Kidney tubule cell (primary cell): ENCODE measurements around the gene PHKB.
"Not testable (repeated sequence)": the region's sequence is repeated elsewhere in the genome, so short reads cannot be mapped to it uniquely, and the experiment has no call there.

ENCODE experiments used
- DNase-seq: peaks from one replicate; pipeline ENCODE4 v3.0.0-alpha.2; 2018; ENCODE audit warnings: low spot score

PHKB gene

DNA sequence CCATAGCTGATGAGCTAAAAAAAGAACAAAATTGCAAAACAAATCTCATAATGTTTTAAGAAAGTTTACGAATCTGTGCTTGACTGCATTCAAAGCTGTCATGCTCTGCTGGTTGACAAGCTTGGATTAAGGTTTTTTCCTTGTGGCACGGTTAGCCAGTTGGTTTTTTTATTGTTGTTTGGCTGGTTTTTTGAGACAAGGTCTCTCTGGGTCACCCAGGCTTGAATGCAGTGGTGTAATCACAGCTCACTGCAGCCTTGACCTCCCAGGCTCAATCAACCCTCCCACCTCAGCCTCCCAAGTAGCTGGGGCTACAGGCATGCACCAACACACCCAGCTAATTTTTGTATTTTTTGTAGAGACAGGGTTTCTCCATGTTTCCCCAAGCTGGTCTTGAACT lies 45.7 kb downstream of the PHKB start:
- peak; percentile 82 for DNase-seq

GRCh38 chr16:47507701-47508100 lies 46.6 kb downstream of the PHKB start:
- no peak for DNase-seq

DNA sequence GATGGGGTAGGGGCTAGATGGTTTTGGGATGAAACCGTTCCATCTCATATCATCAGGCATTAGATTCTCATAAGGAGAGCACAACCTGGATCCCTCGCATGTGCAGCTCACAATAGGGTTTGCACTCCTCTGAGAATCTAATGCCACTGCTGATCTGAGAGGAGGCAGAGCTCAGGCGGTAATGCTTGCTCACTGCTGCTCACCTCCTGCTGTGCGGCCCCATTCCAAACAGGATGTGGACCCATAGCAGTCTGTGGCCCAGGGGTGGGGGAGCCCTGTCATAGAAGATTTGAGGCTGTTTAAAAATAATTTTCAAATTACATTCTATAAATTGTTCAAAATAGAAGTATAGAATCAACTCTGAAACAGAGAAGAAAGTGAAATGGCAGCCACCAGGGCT lies 50.8 kb downstream of the PHKB start:
- DNase-seq = no peak

DNA sequence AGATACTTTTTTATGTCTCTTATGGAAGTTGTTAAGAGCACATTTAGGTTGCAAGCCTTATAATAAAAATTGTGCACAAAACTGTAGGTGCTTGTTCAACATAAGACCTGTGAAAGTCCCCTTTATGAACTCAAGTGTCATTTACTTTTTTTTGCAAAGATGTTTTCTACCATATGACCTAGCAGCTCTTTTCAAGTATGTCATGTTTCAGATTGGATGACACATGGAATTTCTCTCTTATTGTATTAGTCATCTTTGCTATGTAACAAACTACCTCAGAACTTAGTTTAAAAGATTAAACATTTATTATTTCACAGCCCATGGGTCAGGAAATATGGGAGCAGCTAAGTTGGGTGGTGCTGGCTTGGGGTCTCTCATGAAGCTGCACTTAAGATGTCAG lies 57.9 kb downstream of the PHKB start:
- peak; percentile 49 for DNase-seq

- DNase-seq = no peak
Observed at GRCh38 chr16:47519546-47519945, 58.4 kb downstream of the PHKB start.

DNA sequence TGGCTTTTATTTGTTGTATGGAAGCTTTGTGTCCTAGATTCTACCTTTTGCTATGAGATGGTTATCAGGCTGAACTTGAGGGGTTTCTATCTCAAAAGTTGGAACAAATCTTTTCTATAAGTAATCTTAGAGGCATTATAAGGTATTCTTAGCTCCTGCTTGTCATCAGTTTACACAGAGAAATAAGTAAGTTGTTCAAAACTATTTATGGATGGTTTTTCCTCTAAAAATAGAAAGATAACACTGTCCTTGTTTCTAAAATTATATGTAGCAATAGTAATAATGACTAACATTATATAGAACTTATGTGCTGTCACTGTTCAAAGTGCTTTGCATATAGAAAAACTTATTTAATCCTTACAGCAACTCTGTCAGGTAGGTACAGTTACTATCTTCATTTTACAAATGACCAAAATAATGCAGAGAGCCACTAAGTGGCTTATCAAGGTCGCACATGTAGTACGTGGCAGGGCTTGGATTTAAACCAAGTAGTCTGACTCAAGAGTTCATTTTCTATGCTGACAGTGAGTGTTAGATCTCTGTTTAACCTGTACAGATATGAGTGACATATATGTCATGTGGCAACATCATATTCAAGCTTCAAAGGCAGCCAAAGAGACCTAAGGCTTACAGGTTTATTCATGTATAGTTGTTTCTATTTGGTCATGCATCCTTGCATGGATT lies 59.0 kb downstream of the PHKB start:
- no peak for DNase-seq

GRCh38 chr16:47523342-47524006 lies 62.3 kb downstream of the PHKB start:
- DNase-seq = peak; percentile 62

DNA sequence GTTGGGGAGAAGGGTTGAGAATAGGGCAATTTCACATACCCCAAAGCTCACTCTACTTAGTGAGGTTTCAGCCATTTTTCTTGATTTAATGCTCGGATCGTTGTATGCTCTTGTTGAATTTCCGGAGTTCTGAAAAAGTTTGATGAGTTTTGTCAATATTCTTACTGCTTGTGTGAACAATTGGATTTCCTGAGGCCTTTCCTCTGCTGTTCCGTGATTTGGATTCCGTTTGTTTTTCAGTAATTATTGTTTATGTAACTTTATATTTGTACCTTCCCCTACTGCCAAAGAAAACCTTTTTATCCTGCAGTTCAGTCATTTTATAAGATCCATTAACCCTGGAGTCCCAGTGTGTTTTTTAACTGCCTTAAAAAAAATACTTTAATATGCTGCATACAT lies 62.9 kb downstream of the PHKB start:
- no peak for DNase-seq

DNA sequence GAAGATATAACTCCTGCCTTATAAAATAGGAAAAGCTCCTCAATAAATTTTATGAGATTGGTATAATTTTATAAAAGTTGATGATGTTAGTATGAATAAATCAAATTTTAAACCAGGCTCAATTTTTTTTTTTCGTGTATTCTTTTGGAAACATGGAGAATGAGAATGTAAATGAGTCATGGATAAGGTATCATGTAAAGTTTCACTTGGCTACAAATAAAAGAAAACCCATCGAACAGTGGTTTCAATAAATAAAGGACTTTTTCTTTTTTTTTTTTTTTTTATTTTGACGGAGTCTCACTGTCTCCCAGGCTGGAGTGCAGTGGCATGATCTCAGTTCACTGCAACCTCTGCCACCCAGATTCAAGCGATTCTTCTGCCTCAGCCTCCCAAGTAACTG lies 67.3 kb downstream of the PHKB start:
- no peak for DNase-seq

DNA sequence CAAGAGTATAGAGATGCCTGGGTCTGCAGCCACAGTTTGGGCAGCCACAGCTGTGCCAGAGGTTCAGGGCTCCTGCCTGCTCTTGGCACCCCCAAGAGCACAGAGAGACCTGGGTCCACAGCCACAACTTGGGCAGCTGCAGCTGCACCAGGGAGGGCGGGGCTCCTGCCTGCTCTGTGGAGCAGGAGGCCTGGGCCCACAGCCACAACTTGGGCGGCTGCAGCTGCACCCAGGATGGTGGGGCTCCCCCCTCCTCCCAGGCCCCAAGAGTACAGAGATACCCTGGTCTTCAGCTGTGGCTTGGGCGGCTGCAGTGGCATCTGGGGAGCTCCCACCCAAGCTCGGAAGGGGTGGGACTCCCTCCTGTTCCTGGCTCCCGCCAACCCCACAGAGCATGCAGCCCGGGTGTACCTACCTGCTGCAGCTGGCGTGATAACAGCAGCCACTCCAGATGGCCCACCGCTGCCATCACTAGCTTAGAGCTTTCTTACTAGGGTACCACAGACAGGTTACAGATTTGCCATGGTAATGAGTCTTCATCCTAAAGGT lies 72.7 kb downstream of the PHKB start:
- DNase-seq = no peak

DNA sequence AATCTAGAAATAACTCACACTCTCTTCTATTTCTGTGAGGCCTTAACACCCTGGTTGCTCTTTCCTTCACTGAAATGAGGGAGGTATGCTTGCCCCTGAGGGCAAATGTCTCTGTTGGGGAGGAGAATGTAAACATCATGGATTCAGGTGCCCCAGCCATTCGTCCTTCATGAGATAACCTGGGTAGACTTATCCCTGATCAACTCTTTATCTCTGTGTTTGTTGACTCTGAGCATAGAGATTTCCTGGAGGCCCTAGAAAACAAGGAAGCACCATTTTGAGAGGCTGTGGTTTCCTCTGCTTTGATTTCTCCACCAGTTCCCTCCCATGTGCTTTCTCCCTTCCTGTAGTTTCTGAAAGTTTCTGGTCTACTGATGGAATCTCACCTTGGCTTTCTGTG lies 77.3 kb downstream of the PHKB start:
- no peak for DNase-seq

DNA sequence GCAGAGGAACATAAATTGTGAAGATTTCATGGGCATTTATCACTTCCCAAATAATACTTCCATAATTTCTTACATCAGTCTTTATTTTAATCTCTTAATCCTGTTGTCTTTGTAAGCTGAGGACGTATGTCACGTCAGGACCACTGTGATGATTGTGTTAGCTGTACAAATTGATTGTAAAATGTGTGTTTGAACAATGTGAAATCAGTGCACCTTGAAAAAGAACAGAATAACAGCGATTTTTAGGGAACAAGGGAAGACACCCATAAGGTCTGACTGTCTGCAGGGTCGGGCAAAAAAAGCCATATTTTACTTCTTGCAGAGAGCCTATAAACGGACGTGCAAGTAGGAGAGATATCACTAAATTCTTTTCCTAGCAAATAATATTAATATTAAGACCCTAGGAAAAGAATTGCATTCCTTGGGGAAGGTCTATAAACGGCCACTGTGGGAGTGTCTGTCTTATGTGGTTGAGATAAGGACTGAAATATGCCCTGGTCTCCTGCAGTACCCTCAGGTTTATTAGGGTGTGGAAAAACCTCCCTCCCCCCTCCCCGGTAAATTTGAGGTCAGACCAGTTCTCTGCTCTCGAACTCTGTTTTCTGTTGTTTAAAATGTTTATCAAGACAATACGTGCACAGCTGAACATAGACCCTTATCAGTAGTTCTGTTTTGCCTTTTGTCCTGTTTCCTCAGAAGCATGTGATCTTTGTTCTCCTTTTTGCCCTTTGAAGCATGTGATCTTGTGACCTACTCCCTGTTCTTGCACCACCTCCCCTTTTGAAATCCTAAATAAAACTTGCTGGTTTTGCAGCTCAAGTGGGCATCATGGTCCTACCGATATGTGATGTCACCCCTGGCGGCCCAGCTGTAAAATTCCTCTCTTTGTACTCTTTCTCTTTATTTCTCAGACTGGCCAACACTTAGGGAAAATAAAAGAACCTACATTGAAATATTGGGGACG lies 78.9 kb downstream of the PHKB start:
- DNase-seq = not testable (repeated sequence)

GRCh38 chr16:47541135-47541534 lies 80.0 kb downstream of the PHKB start:
- DNase-seq = not testable (repeated sequence)

DNA sequence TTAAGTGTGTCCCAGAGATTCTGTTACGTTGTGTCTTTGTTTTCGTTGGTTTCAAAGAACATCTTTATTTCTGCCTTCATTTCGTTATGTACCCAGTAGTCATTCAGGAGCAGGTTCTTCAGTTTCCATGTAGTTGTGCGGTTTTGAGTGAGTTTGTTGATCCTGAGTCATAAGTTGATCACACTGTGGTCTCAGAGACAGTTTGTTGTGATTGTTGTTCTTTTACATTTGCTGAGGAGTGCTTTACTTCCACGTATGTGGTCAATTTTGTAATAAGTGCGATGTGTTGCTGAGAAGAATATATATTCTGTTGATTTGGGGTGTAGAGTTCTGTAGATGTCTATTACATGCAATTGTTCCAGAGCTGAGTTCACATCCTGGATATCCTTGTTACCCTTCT lies 83.1 kb downstream of the PHKB start:
- not testable (repeated sequence) for DNase-seq

- DNase-seq = not testable (repeated sequence)
Observed at GRCh38 chr16:47551185-47551584, 90.1 kb downstream of the PHKB start.

DNA sequence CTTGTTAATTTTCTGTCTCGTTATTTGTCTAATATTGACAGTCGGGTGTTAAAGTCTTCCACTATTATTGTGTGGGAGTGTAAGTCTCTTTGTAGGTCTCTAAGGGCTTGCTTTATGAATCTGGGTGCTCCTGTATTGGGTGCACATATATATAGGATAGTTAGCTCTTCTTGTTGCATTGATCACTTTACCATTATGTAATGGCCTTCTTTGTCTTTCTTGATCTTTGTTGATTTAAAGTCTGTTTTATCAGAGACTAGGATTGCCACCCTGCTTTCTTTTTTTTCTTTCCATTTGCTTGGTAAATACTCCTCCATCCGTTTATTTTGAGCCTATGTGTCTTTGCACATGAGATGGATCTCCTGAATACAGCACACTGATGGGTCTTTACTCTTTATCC lies 90.6 kb downstream of the PHKB start:
- DNase-seq = not testable (repeated sequence)

DNA sequence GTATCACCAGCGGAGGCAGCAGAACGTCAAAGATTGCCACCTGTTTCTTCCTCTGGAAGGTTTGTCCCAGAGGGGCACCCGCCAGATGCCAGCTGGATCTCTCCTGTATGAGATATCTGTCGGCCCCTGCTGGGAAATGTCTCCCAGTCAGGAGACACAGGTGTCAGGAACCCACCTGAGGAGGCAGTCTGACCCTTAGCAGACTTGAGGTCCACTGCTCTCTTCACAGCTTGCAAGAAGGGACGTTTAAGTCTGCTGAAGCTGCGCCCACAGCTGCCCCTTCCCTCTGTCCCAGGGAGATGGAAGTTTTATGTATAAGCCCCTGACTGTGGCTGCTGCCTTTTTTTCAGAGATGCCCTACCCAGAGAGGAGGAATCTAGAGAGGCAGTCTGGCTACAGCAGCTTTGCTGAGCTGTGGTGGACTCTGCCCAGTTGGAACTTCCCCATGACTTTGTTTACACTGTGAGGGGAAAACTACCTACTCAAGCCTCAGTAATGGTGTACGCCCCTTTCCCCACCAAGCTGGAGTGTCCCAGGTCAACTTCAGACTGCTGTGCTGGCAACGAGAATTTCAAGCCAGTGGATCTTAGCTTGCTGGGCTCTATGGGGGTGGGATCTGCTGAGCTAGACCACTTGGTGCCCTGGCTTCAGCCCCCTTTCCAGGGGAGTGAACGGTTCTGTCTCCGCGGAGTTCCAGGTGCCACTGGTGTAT lies 92.9 kb downstream of the PHKB start:
- DNase-seq = no peak

- DNase-seq = not testable (repeated sequence)
Observed at GRCh38 chr16:47554587-47554986, 93.5 kb downstream of the PHKB start.

DNA sequence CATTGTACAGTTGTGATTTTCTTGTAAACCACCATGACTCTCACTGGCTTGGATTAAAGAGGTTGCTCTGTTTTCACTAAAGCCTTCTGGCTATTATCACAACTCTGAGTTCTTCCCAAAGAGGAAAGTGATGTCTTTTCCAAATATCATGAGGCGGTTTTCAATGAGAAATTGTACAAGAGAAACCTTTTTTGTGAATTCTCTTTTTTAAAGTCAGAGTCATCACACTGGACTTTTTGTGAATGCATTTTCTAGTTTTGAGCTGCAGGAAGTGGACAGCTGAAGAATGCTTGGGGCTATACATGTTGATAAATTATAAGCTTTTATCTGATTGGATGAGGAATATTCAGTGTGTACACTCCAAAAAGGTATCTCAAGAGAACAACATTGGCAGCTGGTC lies 100.2 kb downstream of the PHKB start:
- no peak for DNase-seq

DNA sequence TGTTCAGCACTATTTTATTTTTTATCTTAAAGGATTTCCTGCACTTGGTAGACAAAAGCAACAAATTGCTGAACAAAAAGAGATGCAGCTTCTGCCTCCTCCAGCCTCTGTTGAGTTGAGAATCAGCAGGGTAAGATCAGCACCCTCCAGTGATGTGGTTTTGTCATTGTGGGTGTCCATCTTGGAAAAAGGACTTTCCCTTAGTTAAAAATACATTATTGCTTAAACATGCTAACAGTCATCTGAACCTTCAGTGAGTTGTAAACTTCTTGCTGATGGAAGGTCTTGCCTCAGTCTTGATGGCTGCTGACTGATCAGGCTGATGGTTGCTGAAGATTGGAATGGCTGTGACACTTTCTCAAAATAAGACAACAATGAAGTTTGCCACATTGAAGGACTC lies 101.2 kb downstream of the PHKB start:
- DNase-seq = no peak

DNA sequence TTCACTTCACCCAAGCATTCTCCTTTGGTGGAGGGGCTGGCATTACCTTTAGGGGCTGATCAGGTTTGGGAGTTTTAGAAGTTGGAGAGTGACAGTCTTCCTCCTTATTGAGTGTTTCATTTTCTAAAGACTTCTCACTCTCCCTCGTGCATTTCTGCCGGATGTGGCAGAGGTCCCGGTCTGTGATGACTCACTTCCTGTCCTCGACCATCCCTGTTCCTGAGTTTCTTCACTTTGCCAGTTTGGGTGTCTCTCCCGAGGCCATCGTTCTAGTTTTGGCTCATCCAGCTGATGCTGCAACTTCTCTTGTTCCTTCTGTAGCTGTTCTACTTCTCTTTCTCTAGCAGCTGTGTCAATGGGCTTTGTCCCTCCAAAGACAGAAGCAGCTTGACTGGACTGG lies 104.3 kb downstream of the PHKB start:
- DNase-seq = no peak

DNA sequence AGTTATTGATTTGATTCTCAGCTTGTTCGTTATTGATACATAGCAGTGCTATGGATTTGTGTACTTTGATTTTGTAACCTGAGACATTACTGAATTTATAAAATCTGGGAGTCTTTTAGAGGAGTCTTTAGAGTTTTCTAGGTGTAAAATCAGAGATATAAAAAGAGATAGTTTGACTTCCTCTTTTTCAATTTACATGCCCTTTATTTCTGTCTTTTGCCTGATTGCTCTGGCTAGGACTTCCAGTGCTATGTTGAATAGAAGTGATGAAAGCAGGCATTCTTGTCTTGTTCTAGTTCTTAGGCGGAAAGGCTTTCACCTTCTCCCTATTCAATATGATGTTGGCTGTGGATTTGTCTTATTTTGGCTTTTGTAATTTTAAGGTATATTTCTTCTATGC lies 106.2 kb downstream of the PHKB start:
- DNase-seq = no peak
